HG02610 (cell line): ENCODE measurements around the gene CNTN4.

Source experiments
- ATAC-seq: cut with Tn5 transposase; IDR thresholded peaks from one replicate; pipeline ENCODE4 v1.9.1; 2021; ENCODE audit warnings: mild to moderate bottlenecking, moderate library complexity; ENCODE audit not compliant: unreplicated experiment

The CNTN4 gene

GRCh38 chr3:2847062-2847841, 748.6 kb downstream of the CNTN4 start:
- ATAC-seq, result no peak

DNA sequence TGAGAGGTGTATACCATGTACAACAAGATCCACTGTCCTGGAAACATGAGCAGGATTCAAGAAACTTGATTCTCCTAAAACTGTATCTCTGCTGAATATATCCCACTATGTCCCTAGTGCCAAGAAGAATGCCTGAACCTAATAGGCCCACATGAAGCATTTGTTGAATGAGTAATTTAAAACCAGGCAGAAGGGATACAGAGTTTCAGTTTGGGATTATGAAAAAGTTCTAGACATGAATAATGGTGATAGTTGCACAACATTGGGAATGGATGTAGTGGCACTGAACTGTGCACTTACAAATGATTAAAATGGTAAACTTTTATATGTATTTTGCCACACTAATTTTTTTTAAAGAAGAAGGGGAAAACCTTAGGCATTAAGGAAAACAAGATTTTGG, 750.4 kb downstream of the CNTN4 start:
- no peak for ATAC-seq

- ATAC-seq, result no peak
These were observed 752.0 kb downstream of the CNTN4 start for GRCh38 chr3:2850701-2851100.

DNA sequence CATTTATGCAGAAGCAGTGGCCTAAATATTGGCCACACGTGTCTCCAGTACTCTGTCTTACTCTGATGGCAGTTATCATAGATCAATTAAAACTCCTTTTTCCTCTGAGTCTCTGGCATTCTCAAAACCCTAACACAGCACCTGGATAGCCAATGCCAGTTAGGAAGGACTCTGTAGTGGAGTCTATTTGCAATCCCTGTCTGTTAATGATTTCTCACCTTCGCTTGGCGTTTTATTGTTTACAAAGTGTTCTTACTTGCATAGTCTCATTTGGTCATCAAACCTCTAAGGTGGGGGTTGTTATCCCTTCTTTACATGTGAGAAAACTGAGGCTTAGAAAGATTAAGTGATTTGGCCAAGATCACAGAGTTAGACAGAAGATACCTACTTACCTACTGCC, 752.7 kb downstream of the CNTN4 start:
- no peak for ATAC-seq

DNA sequence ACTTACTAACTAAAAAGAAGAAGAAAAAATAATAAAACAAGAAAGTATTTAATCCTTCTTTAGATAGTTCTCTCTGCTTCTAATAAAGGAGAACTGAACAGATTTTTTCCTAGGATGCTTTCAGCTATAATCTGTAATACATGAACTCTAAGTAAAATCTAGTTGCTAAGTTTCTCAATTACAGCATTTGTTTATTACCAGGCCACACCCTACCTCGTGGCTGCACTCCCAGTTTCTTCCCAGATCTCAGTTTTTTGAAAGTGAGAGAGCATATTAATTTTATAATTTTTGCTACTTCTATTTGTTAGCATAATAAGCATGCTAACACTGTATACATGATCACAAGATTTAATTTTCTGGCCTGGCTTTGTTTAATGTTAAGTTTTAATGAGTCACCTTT, 753.2 kb downstream of the CNTN4 start:
- ATAC-seq, result no peak

DNA sequence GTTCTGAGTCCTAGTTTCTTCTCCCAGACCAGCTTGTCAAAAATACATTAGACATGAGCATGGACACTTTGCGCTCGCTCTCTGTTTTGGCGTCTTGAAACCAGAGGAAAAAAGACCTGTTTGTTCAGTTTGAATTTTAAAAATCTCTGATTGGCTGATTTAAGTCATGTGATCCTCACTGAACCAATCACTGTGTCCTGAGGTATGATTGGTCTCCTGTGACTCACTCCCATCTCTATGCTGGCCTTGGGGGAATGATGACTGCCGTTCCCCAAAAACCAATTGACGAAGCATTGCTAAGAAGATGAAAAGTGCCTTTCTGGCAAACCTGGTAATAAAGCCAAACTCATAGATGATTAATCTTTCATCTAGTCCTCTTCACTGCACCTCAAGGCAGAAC, 755.0 kb downstream of the CNTN4 start:
- ATAC-seq, result no peak

GRCh38 chr3:2856138-2857133, 757.8 kb downstream of the CNTN4 start:
- no peak for ATAC-seq

- ATAC-seq, result no peak
These were observed 762.0 kb downstream of the CNTN4 start for GRCh38 chr3:2860626-2861025.

- no peak for ATAC-seq
These were observed 762.5 kb downstream of the CNTN4 start for GRCh38 chr3:2861120-2861519.

GRCh38 chr3:2861920-2862319, 763.3 kb downstream of the CNTN4 start:
- ATAC-seq, result no peak

- ATAC-seq, result no peak
These were observed 763.7 kb downstream of the CNTN4 start for GRCh38 chr3:2862366-2862765.

DNA sequence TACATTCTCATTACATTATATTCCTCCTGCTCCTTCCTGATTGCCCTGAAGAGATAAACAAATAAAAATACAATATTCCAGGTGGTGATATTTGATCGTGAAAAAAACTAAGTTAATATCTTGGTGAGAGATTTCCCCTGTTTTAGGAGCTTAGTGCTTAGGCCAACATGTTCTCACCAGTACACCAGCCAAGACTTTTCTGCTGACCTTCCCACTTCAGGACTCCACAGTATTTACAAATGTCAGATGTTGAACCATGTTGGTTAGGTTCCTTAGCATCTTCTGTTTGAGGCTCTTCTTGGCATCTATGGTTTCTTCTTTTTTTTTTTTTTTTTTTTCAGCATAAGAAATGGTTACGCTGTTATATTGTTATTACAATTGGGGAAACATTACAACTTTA, 764.5 kb downstream of the CNTN4 start:
- ATAC-seq, result no peak

- no peak for ATAC-seq
These were observed 771.2 kb downstream of the CNTN4 start for GRCh38 chr3:2869905-2870304.

DNA sequence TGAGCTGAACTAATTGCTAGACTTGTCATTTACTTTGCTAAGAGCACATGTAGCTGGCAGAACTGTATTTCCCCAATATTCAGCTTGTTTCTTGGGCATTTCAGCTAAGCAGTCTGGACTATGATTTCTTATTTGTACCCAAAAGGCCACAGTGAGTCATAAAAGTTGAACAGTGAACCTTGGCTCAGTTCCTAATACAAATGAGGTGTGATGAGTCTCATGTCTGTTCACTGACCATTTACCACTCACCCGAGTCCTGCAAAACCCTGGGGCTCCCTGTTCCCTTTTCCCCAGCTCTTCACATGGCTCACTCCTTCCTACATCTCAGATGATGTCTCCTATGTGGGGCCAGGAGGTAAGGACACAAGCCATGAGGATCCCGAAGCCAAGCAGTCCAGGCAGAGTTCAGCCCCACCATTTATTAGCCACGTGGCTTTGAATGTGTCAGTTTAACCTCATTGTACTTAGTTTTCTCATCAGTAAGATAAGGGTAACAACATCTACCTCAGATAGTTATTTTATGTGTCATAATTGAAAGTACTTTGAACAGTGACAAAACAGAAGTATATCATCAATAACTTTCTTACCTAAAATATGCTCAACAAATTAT, 772.2 kb downstream of the CNTN4 start:
- no peak for ATAC-seq

DNA sequence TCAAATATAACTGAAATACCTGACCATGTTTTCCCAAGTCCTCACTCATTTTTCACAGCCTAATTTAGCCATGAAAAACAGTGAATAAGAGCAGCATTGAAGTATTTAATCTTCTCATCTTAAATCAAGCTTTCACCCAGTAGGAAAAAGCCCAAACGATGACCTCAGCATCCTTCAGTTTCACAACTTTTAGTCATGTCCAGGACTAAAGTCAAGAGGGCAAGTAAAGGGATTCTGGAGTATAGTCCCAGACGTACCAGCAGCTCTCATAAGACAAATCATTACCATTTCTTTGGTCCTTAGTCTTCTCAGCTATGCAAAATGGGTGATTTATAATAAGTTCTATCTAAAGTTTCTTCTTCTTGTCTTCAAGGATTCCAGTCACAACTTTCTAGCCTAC, 774.2 kb downstream of the CNTN4 start:
- ATAC-seq, result no peak

GRCh38 chr3:2873986-2874385, 775.3 kb downstream of the CNTN4 start:
- no peak for ATAC-seq

DNA sequence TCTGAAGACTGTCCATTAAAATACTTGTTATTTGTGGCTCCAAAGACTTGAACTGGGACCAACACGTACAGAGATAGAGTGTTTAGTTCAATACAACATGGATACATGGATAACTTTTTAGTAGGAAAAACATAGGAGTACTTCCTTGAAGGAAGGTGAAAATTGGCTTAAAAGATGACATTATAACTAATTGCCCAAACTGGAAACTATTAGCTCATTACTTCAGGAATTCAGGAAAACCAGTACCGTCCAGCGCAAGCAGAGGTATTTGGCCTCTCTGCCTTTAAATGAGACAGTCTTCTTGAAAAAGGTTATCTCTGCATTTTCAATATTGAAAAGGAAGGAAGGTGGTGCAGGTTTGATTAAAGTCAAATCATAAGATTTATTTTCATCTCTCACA, 777.0 kb downstream of the CNTN4 start:
- no peak for ATAC-seq

- ATAC-seq, result no peak
These were observed 777.7 kb downstream of the CNTN4 start for GRCh38 chr3:2876362-2876761.

- no peak for ATAC-seq
These were observed 780.4 kb downstream of the CNTN4 start for GRCh38 chr3:2879023-2879422.

DNA sequence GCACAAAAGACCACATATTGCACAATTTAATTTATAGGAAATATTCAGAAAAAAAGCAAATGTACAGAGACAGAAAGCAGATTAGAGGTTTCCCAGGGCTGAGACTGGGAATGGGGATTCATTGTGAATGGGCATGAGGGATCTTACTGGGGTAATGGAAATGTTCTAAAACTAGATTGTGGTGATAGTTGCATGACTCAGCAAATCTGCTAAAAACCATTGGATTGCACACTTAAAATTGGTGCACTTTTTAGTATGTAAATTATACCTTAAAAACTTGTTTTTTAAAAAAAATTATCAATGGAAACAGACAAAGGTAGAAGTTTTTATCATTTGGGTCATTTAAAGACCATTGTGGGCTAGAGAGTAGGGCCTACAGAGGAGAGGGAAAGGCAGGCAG, 780.9 kb downstream of the CNTN4 start:
- ATAC-seq, result no peak

DNA sequence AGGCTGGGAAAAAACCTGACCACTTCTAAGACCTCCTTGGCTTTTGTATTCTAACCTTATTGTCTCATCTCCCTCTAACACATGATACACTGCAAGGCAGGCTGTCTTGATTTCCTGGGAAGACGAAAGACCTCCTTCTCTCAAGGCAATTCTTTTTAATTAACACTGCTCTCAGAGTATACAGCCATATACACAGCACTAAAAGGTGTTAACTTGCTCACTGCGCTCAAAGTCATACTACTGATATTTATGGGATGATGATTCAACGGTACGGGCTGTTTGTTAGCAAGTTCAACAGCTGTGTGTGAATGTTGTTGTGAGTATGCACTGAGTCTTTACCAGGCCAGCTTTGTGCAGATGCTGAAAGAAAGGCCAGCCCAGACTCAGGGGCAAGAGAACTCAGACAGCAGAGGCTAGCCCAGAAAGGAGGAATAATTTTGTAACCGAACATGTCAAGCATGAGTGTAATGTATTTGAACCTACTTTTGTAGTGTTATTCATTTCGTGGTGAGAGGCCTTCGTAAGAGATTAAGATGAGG, 781.6 kb downstream of the CNTN4 start:
- no peak for ATAC-seq
